HCT116 (cell line): ENCODE data around the gene LPAR3.

Experiments used
- CEBPB ChIP-seq: IDR thresholded peaks from 2 replicates; pipeline ENCODE4 v1.6.1; 2012; ENCODE audit warnings: low read depth
- CTCF ChIP-seq, 3 experiments: fragments of 200-600 bp in 1 of 3; sonication (generic) in 1 of 3; IDR thresholded peaks in 2 of 3; conservative IDR thresholded peaks in 1 of 3; 2 replicates each; pipeline ENCODE4 v1.5.1; 2012 to 2017; ENCODE audit warnings: low read depth in 2 of 3, low read length in 2 of 3, antibody characterized with exemption in 1 of 3, borderline replicate concordance in 1 of 3, control low read depth in 1 of 3, mild to moderate bottlenecking in 1 of 3, mixed read lengths in 1 of 3, mixed run types in 1 of 3, moderate library complexity in 1 of 3; ENCODE audit not compliant: insufficient read depth in 1 of 3
- EGR1 ChIP-seq: IDR thresholded peaks from 2 replicates; pipeline ENCODE4 v1.6.1; 2012; ENCODE audit warnings: low read depth
- EZH2phosphoT487 ChIP-seq: fragments of 200-600 bp; IDR thresholded peaks from 2 replicates; pipeline ENCODE4 v1.6.1; 2018; ENCODE audit warnings: antibody characterized with exemption, borderline replicate concordance
- POLR2A ChIP-seq: IDR thresholded peaks from 2 replicates; pipeline ENCODE4 v1.7.0; 2011; ENCODE audit warnings: borderline replicate concordance; ENCODE audit not compliant: insufficient read depth, insufficient read length; ENCODE audit errors: extremely low read depth
- POLR2AphosphoS5 ChIP-seq: IDR thresholded peaks from 2 replicates; pipeline ENCODE4 v1.6.1; 2011; ENCODE audit warnings: mild to moderate bottlenecking, low read depth, low read length, moderate library complexity
- ZFX ChIP-seq: fragments of 450-650 bp; IDR thresholded peaks from 2 replicates; pipeline ENCODE4 v1.6.1; 2017

GRCh38 chr1:84871181-84871580, 21.8 kb downstream of the LPAR3 start:
- no peak for TF ChIP-seq CTCF (IDR thresholded peaks at IDR 0.05 in 2 of 3, conservative IDR thresholded peaks at IDR 0.05 in 1 of 3; ENCODE audit: borderline replicate concordance in 1 of 3, insufficient read depth in 1 of 3, low read depth in 2 of 3, low read length in 2 of 3)
- TF ChIP-seq ZFX = no peak
- no peak for TF ChIP-seq POLR2AphosphoS5
- TF ChIP-seq EGR1 = no peak
- TF ChIP-seq EZH2phosphoT487 = no peak
- no peak for TF ChIP-seq POLR2A
- TF ChIP-seq CEBPB = no peak
